ENCODE results near the gene CDKAL1. TPM values are rescaled to one million over a fixed set of nuclear protein-coding genes. Genes with fewer than 3 reads are reported as not detected.
A peak's percentile ranks its signal among the peaks of the same experiment; 100 is the strongest.

Gene CDKAL1
- total and polyA plus RNA-seq, 2 donors from 2014 or later = 4.6 to 20.2 TPM

- intact Hi-C loops (cut with DNase I) = no loop called here
- TF ChIP-seq CTCF (IDR thresholded peaks at IDR 0.05; ENCODE audit: borderline replicate concordance, extremely low read depth, insufficient read depth) = no peak
- Histone ChIP-seq H3K9ac (ENCODE audit: low read length in 3 of 3) (no peak overlapping the region), H3K4me1 (ENCODE audit: control insufficient read depth in 2 of 3, insufficient read depth in 2 of 3, low read depth in 1 of 3, low read length in 3 of 3) (no peaks in the 10 kb centered on the region), H3K27ac (ENCODE audit: low read depth in 2 of 2, low read length in 2 of 2) (no peak overlapping the region), H3K36me3 (ENCODE audit: control insufficient read depth in 2 of 3, insufficient read depth in 3 of 3, low read length in 3 of 3) (no peaks in the 10 kb centered on the region), H3K9me3 (ENCODE audit: control insufficient read depth in 2 of 3, insufficient read depth in 1 of 3, low read length in 3 of 3) (no peaks in the 10 kb centered on the region), H3K4me3 (ENCODE audit: low read length in 3 of 3) (no peak overlapping the region), H3K27me3 (ENCODE audit: control insufficient read depth, insufficient read depth, low read length) (no peaks in the 10 kb centered on the region)
- DNase-seq (peak in 2 of 5 donors; percentile 39 to 78), FAIRE-seq (no peak)
Observed at GRCh38 chr6:20791944-20792343, 257.7 kb downstream of the CDKAL1 start.

- Histone ChIP-seq H3K9me3 (ENCODE audit: control insufficient read depth in 2 of 3, insufficient read depth in 1 of 3, low read length in 3 of 3) (no peaks in the 10 kb centered on the region), H3K27me3 (ENCODE audit: control insufficient read depth, insufficient read depth, low read length) (no peaks in the 10 kb centered on the region), H3K4me1 (ENCODE audit: control insufficient read depth in 2 of 3, insufficient read depth in 2 of 3, low read depth in 1 of 3, low read length in 3 of 3) (no peaks in the 10 kb centered on the region), H3K27ac (ENCODE audit: low read depth in 2 of 2, low read length in 2 of 2) (no peak overlapping the region), H3K9ac (ENCODE audit: low read length in 3 of 3) (no peak overlapping the region), H3K4me3 (ENCODE audit: low read length in 3 of 3) (no peak overlapping the region), H3K36me3 (ENCODE audit: control insufficient read depth in 2 of 3, insufficient read depth in 3 of 3, low read length in 3 of 3) (no peaks in the 10 kb centered on the region)
- intact Hi-C loops (cut with DNase I) = no loop called here
- DNase-seq (no peak), FAIRE-seq (no peak)
- TF ChIP-seq CTCF (IDR thresholded peaks at IDR 0.05; ENCODE audit: borderline replicate concordance, extremely low read depth, insufficient read depth) = no peak
Observed at GRCh38 chr6:20793174-20793573, 258.9 kb downstream of the CDKAL1 start.

GRCh38 chr6:20797597-20797996 lies 263.3 kb downstream of the CDKAL1 start:
- intact Hi-C loops (cut with DNase I) = no loop called here
- DNase-seq (no peak), FAIRE-seq (no peak)
- Histone ChIP-seq H3K9ac (ENCODE audit: low read length in 3 of 3) (no peak overlapping the region), H3K4me1 (ENCODE audit: control insufficient read depth in 2 of 3, insufficient read depth in 2 of 3, low read depth in 1 of 3, low read length in 3 of 3) (no peaks in the 10 kb centered on the region), H3K36me3 (ENCODE audit: control insufficient read depth in 2 of 3, insufficient read depth in 3 of 3, low read length in 3 of 3) (no peaks in the 10 kb centered on the region), H3K9me3 (ENCODE audit: control insufficient read depth in 2 of 3, insufficient read depth in 1 of 3, low read length in 3 of 3) (no peaks in the 10 kb centered on the region), H3K27me3 (ENCODE audit: control insufficient read depth, insufficient read depth, low read length) (no peaks in the 10 kb centered on the region), H3K27ac (ENCODE audit: low read depth in 2 of 2, low read length in 2 of 2) (no peak overlapping the region), H3K4me3 (ENCODE audit: low read length in 3 of 3) (no peak overlapping the region)
- no peak for TF ChIP-seq CTCF (IDR thresholded peaks at IDR 0.05; ENCODE audit: borderline replicate concordance, extremely low read depth, insufficient read depth)

- Histone ChIP-seq H3K36me3 (ENCODE audit: control insufficient read depth in 2 of 3, insufficient read depth in 3 of 3, low read length in 3 of 3) (no peaks in the 10 kb centered on the region), H3K4me1 (ENCODE audit: control insufficient read depth in 2 of 3, insufficient read depth in 2 of 3, low read depth in 1 of 3, low read length in 3 of 3) (no peaks in the 10 kb centered on the region), H3K27ac (ENCODE audit: low read depth in 2 of 2, low read length in 2 of 2) (no peak overlapping the region), H3K4me3 (ENCODE audit: low read length in 3 of 3) (no peak overlapping the region), H3K27me3 (ENCODE audit: control insufficient read depth, insufficient read depth, low read length) (no peaks in the 10 kb centered on the region), H3K9ac (ENCODE audit: low read length in 3 of 3) (no peak overlapping the region), H3K9me3 (ENCODE audit: control insufficient read depth in 2 of 3, insufficient read depth in 1 of 3, low read length in 3 of 3) (no peaks in the 10 kb centered on the region)
- FAIRE-seq (no peak), DNase-seq (no peak)
- intact Hi-C loops (cut with DNase I) = no loop called here
- no peak for TF ChIP-seq CTCF (IDR thresholded peaks at IDR 0.05; ENCODE audit: borderline replicate concordance, extremely low read depth, insufficient read depth)
Observed at GRCh38 chr6:20800229-20800628, 266.0 kb downstream of the CDKAL1 start.

All from kidney (tissue), 14 donors.